Measurements from ENCODE around the gene INPP4B.

Gene INPP4B

DNA sequence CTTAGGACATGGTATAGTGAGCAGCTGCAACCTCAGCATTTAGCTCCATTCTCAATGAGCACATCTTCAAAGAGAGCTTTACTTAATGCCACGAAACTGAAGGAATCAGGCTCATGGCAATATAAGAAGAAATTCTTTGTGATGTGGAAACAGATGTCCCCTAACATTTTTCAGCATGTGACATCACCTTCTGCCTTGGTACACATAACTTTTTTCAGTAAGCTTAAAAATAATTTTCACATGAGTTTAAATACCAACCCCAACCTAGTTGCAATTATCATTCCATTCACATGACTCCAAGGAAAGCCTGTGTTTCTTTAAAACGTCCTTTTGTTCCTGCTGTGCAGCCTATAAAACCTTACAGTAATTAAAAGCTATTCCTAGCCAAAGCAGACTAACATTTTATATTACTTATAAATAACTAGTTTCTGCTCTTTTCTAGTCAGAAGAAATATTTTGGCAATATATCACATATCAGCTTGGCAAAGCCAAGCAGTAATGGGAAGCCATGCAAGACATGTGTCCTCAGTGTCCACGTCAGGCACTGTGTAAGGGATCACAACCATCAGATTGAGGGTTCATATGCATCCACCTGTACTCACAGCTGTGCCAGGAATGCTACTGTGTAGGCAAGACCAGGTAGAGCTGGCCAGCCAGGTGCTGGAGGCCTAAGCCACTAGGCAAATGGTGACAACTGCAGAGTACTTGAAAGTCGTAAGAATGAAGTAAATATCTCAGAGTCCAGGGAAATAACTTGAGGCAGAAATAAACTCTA lies 466.6 kb downstream of the INPP4B start:
- TF ChIP-seq, protein P1, sequence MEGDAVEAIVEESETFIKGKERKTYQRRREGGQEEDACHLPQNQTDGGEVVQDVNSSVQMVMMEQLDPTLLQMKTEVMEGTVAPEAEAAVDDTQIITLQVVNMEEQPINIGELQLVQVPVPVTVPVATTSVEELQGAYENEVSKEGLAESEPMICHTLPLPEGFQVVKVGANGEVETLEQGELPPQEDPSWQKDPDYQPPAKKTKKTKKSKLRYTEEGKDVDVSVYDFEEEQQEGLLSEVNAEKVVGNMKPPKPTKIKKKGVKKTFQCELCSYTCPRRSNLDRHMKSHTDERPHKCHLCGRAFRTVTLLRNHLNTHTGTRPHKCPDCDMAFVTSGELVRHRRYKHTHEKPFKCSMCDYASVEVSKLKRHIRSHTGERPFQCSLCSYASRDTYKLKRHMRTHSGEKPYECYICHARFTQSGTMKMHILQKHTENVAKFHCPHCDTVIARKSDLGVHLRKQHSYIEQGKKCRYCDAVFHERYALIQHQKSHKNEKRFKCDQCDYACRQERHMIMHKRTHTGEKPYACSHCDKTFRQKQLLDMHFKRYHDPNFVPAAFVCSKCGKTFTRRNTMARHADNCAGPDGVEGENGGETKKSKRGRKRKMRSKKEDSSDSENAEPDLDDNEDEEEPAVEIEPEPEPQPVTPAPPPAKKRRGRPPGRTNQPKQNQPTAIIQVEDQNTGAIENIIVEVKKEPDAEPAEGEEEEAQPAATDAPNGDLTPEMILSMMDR (conservative IDR thresholded peaks at IDR 0.05), result no peak
- H3K27ac ChIP-seq, result no peak overlapping the region

DNA sequence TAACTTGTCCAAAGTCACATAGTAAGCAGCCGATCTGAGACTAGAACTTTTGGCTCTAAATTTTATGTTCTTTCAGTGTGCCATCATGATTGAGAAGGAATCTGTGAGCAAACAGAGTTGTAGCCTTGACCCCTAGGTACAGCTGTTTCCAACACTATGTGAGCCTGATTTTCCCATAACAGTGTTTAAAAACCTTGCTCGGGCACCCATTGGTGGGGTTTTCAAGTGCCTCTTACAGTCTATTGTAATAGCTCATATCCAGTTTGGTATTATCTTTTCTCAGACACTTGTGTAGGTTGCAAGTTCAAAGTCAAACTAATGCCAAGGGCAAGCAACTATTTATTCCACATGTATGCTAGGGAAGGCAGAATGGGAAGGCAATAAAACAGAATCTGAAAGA lies 467.9 kb downstream of the INPP4B start:
- no peak overlapping the region for H3K27ac ChIP-seq
- TF ChIP-seq, protein P1 (conservative IDR thresholded peaks at IDR 0.05), result no peak

DNA sequence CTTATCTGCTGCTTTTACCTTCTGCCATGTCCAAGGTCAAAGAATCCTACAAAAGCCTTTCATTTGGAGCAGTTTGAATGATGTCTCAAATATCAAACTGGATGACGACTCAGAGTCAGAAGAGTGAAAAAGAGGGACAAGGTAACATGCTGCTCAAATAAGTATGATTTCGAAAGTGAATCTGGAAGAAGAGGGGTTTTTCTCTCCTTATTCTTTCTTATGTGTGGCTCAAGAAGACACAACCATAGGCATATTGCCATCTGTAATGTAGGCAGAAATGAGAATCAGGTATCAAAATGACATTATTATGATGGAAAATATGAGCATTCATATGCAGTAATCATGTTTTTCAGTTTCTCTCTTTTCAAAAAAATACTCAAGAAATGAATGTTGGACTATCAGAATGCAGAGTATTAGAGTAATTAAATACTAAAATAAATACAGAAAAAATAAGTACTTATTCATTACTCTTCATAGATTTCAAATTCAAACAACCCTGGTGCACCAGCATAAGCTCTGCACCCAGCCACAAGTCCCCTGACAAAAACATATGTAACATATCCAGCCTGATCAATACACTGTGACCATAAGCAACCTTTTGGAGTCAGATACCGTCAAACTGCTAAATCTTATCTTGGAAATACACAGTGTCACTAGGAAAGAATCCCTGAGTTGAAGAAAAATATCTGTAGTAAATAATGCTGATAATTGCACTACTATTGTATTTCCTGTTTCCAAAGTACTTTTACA lies 468.6 kb downstream of the INPP4B start:
- TF ChIP-seq, protein P1 (conservative IDR thresholded peaks at IDR 0.05), result no peak
- no peak overlapping the region for H3K27ac ChIP-seq

DNA sequence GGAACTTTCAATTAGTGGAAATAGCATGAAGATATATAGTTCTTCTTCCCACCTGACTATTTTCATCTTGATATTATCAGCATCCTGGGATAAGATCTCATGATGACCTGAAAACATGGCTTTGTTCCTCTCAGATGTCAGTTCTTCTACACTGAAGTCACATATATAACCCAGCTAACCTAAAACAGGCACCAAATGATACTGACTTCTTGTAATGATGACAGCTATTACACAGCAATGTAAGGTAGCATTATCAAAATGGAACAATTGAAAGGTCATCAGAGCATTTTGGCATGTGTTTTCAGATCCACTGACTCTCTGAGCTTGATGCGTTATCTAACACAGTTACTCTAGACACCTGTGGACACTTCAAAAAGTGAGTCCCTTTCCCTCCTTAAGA lies 469.9 kb downstream of the INPP4B start:
- TF ChIP-seq, protein P1 (conservative IDR thresholded peaks at IDR 0.05), result no peak

DNA sequence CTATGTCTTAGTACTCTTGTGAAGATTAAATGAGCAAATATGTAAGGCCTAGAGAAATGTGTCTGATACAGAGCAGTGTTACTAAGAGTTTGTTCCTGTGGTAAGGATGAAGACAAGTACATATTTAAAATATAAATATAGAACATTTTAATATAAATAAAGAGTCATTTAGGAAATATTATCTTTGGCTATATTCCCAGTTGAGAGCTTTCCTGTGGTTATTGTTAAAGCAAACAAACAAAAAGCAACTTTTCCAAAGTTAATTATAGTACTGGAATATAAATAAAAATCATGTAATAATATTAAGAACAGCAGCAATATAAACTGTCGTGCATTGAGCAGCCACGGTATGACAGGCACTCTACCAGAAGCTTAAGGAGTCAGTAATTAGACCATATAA lies 472.5 kb downstream of the INPP4B start:
- H3K27ac ChIP-seq, result no peak overlapping the region
- TF ChIP-seq, protein P1 (conservative IDR thresholded peaks at IDR 0.05), result no peak

More for the DNA sequence above, 469.9 kb downstream of the INPP4B start:
- no peak overlapping the region for H3K27ac ChIP-seq

DNA sequence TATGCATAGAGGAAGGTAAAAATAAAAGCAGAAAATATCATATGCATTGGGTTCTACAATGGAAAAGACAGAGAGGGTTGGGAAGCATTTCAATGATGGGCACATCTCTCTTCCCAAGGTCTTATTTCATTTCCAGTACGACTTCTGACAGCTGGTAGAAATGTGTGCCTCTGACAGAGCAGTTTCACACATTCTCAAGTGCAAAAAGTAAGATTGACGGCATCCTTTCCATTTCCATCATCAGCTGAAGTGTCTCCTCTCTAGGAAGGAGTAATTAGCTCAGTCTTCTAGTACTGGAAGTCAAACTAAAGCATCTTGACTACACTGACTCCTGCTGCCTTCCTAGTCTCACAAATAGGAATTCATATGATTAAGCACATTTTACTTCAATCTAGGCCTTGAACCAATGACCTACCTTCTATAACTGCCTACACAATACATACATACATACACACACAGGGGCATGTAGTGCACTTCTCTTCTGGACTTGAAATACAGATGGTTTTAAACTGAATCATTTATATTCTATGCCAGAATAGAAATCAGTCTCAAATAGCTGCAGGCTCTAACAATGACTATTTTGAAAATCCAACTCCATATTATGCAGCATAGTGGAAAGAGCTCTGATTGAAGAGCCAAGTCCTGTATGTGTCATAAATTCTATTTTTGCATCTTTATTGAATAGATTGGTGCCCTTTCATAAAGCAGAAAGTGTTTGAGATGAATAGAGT lies 473.4 kb downstream of the INPP4B start:
- TF ChIP-seq, protein P1 (conservative IDR thresholded peaks at IDR 0.05), result no peak
- no peak overlapping the region for H3K27ac ChIP-seq

DNA sequence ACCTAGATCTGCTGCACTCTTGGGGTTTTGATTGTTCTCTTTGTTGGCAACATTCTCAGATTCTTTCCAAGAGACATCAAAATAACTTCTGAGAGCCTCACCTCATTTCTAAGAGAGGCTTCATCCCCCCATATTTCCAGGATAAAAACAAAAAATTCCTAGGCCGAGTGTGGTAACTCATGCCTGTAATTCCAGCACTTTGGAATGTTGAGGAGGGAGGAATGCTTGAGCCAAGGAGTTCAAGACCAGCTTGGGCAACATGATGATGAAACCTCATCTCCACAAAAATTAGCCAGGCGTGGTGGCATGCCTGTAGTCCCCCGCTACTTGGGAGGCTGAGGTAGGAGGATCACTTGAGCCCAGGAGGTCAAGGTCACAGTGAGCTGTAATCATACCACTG lies 477.0 kb downstream of the INPP4B start:
- H3K27ac ChIP-seq, result no peak overlapping the region
- TF ChIP-seq, protein P1 (conservative IDR thresholded peaks at IDR 0.05), result no peak
